ENCODE measurements around the gene CHMP1B. TPM values are rescaled to one million over a fixed set of nuclear protein-coding genes. Genes with fewer than 3 reads are reported as not detected.

The CHMP1B gene, protein sequence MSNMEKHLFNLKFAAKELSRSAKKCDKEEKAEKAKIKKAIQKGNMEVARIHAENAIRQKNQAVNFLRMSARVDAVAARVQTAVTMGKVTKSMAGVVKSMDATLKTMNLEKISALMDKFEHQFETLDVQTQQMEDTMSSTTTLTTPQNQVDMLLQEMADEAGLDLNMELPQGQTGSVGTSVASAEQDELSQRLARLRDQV
- total RNA-seq: 28.2 and 47.1 TPM in 2 replicates

DNA sequence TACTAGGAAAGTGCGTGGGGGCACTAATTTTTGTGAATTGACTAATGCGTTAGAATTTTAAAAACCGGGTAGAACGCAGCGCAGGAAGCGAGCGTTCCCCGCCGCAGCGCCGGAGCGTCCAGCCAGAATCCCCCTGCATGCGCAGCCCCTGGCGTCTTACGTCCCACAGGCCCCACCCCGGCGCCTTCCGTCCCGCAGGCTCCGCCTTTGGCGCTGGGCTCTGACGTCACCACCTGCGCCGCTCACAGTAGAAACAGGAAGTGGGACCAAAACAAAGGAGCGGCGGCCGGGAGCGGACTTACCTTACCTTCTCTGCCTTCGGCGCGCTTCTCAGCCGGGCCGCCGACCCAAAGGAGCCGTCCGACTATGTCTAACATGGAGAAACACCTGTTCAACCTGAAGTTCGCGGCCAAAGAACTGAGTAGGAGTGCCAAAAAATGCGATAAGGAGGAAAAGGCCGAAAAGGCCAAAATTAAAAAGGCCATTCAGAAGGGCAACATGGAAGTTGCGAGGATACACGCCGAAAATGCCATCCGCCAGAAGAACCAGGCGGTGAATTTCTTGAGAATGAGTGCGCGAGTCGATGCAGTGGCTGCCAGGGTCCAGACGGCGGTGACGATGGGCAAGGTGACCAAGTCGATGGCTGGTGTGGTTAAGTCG, at the start of gene CHMP1B:
CHMP1B (plus strand) TSS at position 268 of the 660 bp plus-strand sequence; CDS start at position 367, 99 bp downstream.

Other genes with a start within 250 kb of the CHMP1B start
- not detected in 2 replicates for gene SLC35G4, start 241.8 kb upstream of the CHMP1B start, total RNA-seq
- 17.5 and 17.6 TPM in 2 replicates for gene GNAL, start 162.1 kb upstream of the CHMP1B start, total RNA-seq
- 12.0 and 26.1 TPM in 2 replicates for gene MPPE1, start 56.9 kb downstream of the CHMP1B start, total RNA-seq
- 40.7 and 55.3 TPM in 2 replicates for gene IMPA2, start 130.1 kb downstream of the CHMP1B start, total RNA-seq
- not detected in 2 replicates for gene ANKRD62, start 242.4 kb downstream of the CHMP1B start, total RNA-seq